HL-60 (cell line): ENCODE results near the gene DUSP12.

Experiments used
- CTCF ChIP-seq: IDR thresholded peaks from one replicate; pipeline ENCODE4 v1.5.1; 2011; ENCODE audit warnings: low read length, control low read depth, inconsistent platforms; ENCODE audit not compliant: insufficient read depth
- GABPA ChIP-seq: IDR thresholded peaks from 2 replicates; pipeline ENCODE4 v1.6.1; 2012; ENCODE audit warnings: low read depth

- TF ChIP-seq CTCF (no peak), GABPA (no peak)
These were observed 47.3 kb upstream of the DUSP12 start for GRCh38 chr1:161702250-161702649.
